GM12873 (cell line): Measurements from ENCODE around the gene CENPT.
A peak's percentile ranks its signal among the peaks of the same experiment; 100 is the strongest.

Experiments used
- TF ChIP-seq, protein P1 (sequence below): IDR thresholded peaks from 2 replicates; pipeline ENCODE4 v1.5.1; 2012; ENCODE audit warnings: low read depth, mild to moderate bottlenecking, moderate library complexity, low read length, control low read depth; ENCODE audit not compliant: insufficient read depth; ENCODE audit errors: missing control alignments

CENPT gene

GRCh38 chr16:67886387-67886786 is 38.9 kb upstream of the CENPT start:
- TF ChIP-seq, protein P1, sequence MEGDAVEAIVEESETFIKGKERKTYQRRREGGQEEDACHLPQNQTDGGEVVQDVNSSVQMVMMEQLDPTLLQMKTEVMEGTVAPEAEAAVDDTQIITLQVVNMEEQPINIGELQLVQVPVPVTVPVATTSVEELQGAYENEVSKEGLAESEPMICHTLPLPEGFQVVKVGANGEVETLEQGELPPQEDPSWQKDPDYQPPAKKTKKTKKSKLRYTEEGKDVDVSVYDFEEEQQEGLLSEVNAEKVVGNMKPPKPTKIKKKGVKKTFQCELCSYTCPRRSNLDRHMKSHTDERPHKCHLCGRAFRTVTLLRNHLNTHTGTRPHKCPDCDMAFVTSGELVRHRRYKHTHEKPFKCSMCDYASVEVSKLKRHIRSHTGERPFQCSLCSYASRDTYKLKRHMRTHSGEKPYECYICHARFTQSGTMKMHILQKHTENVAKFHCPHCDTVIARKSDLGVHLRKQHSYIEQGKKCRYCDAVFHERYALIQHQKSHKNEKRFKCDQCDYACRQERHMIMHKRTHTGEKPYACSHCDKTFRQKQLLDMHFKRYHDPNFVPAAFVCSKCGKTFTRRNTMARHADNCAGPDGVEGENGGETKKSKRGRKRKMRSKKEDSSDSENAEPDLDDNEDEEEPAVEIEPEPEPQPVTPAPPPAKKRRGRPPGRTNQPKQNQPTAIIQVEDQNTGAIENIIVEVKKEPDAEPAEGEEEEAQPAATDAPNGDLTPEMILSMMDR, result no peak

GRCh38 chr16:67885976-67886375 is 38.5 kb upstream of the CENPT start:
- TF ChIP-seq, protein P1, result no peak

- TF ChIP-seq, protein P1, result no peak
These were observed 38.1 kb upstream of the CENPT start for GRCh38 chr16:67885545-67885944.

DNA sequence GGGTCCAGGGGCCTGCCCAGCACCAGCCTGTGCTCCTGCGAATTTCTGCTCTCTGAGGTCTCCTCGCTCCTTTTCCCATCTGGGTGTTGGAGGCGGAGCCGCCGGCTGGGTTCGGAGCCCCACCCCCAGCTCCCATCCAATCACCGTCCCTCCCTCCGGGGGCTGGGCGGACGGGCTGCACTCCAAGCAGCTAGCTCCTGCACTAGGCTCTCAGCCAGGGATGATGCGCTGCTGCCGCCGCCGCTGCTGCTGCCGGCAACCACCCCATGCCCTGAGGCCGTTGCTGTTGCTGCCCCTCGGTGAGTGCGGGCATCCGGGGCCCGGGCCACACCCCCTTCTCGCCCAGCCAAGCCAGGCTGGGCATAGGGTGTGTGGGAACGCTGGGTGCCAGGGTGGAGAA is 37.2 kb upstream of the CENPT start, which contains the start of gene NRN1L:
NRN1L (plus strand) TSS at position 202 of the 400 bp plus-strand sequence; CDS start at position 221, 19 bp downstream.
- TF ChIP-seq, protein P1, result no peak

- TF ChIP-seq, protein P1, result peak; percentile 94
These were observed 36.4 kb upstream of the CENPT start for GRCh38 chr16:67883872-67884261.

- TF ChIP-seq, protein P1, result no peak
These were observed 35.8 kb upstream of the CENPT start for GRCh38 chr16:67883146-67883871.

DNA sequence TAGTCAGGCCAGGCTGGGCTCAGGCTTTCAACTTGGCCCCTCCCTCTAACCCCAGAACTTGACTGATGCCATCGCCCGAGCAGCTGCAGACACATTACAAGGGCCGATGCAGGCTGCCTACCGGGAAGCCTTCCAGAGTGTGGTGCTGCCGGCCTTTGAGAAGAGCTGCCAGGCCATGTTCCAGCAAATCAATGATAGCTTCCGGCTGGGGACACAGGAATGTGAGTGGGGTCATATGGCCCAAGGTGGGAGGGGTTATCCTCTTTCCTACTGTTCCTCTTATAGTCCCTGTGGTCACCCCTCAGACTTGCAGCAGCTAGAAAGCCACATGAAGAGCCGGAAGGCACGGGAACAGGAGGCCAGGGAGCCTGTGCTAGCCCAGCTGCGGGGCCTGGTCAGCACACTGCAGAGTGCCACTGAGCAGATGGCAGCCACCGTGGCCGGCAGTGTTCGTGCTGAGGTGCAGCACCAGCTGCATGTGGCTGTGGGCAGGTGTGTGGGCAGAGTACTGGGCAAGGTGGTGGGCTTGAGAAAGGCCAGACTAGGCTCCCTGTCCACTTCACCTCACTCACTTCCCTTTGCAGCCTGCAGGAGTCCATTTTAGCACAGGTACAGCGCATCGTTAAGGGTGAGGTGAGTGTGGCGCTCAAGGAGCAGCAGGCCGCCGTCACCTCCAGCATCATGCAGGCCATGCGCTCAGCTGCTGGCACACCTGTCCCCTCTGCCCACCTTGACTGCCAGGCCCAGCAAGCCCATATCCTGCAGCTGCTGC is 35.1 kb upstream of the CENPT start:
- TF ChIP-seq, protein P1, result no peak
